Calu3 (cell line): ENCODE data around the gene ADD3. TPM values are rescaled to one million over a fixed set of nuclear protein-coding genes. Genes with fewer than 3 reads are reported as not detected.

ENCODE experiments used
- BruUV-seq: library from RNA; stranded (reverse); fragments of 400-500 nt; replicated peaks from 2 replicates; lab custom pipeline; 2021; lab: Mats Ljungman, UMichigan
- CTCF ChIA-PET: fragments of 300-600 bp; sonication (Branson Sonifier 250); formaldehyde crosslinking; loops from one replicate; lab custom pipeline; 2022; ENCODE audit warnings: antibody characterized with exemption; lab: Charles Lee
- DNase-seq: peaks from one replicate; pipeline ENCODE4 v3.0.0; 2022
- H3K27ac Mint-ChIP-seq: one replicate; pipeline ENCODE4 v1.8.0; 2022; ENCODE audit warnings: mixed read lengths; ENCODE audit not compliant: unreplicated experiment
- H3K27me3 Mint-ChIP-seq: one replicate; pipeline ENCODE4 v1.8.0; 2022; ENCODE audit warnings: mixed read lengths; ENCODE audit not compliant: unreplicated experiment
- H3K36me3 Mint-ChIP-seq: one replicate; pipeline ENCODE4 v1.8.0; 2022; ENCODE audit warnings: mild to moderate bottlenecking, moderate library complexity, mixed read lengths; ENCODE audit not compliant: insufficient read depth, unreplicated experiment
- H3K4me1 Mint-ChIP-seq: one replicate; pipeline ENCODE4 v1.8.0; 2022; ENCODE audit warnings: mild to moderate bottlenecking, low read depth, mixed read lengths; ENCODE audit not compliant: unreplicated experiment
- H3K4me3 Mint-ChIP-seq: one replicate; pipeline ENCODE4 v1.8.0; 2022; ENCODE audit warnings: mild to moderate bottlenecking, low read depth, moderate library complexity, mixed read lengths; ENCODE audit not compliant: unreplicated experiment
- H3K9me3 Mint-ChIP-seq: one replicate; pipeline ENCODE4 v1.8.0; 2022; ENCODE audit warnings: low read depth, mixed read lengths; ENCODE audit not compliant: unreplicated experiment
- intact Hi-C: fragments of 100-400 bp; cut with micrococcal nuclease; formaldehyde crosslinking; loops from one replicate; pipeline ENCODE4 v1.10.0; 2022; ENCODE audit not compliant: unreplicated experiment
- total RNA-seq: library from RNA; stranded (reverse); gene quantifications from 2 replicates; pipeline ENCODE4 v1.2.3, GENCODE V29; 2022
- TF ChIP-seq, protein P1 (sequence below): fragments of 200-600 bp; IDR thresholded peaks from one replicate; pipeline ENCODE4 v1.8.0; 2022; ENCODE audit warnings: antibody characterized with exemption; ENCODE audit not compliant: unreplicated experiment

The ADD3 gene
- total RNA-seq, 1 experiment from 2014 or later = 64.4 TPM

DNA sequence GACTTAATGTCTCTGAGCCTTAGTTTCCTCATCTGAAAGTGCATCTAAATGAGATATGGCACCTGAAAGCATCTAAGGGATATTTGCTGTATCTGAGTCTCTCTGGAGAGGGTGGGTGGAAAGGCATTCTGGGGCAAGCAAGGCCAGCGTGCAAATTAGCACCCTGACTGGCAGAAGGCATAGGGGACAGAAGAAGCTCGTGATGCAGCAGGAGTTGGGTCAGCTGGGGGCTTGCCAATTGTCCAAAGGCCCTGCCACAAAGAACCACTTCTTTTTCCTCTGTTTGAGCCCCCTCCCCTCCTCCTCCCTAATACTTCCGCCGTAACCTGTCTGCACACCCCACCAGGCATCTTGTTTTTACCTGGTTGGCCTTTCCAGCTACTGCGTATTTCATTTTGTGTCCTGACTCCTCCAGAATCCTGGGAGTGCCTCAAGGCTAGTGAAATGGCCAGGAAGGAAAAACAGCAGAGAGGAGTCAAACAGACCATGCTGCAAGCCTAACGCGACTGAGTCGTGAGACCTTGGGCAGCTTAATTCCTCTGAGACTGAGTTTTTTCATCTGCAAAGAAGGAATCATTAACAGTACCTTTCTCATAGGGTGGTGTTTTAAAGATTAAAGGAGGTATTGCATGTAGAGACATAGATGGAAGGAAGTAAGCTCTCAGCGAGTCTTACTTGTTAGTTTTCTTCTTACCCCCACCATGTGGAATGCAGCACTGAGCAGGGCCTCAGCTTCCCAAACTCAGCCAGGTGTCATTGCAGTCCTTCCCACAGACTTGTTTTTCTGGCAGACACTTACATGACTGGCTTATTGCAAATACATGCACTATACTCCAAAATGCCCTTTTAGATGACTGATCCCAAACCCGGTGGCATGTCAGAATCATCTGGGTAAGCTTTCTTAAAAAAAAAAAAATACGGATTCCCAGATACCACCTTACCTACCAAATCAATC is 150.5 kb downstream of the ADD3 start:
- TF ChIP-seq, protein P1, sequence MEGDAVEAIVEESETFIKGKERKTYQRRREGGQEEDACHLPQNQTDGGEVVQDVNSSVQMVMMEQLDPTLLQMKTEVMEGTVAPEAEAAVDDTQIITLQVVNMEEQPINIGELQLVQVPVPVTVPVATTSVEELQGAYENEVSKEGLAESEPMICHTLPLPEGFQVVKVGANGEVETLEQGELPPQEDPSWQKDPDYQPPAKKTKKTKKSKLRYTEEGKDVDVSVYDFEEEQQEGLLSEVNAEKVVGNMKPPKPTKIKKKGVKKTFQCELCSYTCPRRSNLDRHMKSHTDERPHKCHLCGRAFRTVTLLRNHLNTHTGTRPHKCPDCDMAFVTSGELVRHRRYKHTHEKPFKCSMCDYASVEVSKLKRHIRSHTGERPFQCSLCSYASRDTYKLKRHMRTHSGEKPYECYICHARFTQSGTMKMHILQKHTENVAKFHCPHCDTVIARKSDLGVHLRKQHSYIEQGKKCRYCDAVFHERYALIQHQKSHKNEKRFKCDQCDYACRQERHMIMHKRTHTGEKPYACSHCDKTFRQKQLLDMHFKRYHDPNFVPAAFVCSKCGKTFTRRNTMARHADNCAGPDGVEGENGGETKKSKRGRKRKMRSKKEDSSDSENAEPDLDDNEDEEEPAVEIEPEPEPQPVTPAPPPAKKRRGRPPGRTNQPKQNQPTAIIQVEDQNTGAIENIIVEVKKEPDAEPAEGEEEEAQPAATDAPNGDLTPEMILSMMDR = no peak
- no peak overlapping the region for H3K27ac Mint-ChIP-seq
- no peak for DNase-seq
- no peaks in the 10 kb centered on the region for H3K4me1 Mint-ChIP-seq
- H3K36me3 Mint-ChIP-seq = no peaks in the 10 kb centered on the region
- H3K4me3 Mint-ChIP-seq = no peak overlapping the region
- CTCF ChIA-PET = interaction anchor here (0.6 kb wide), 1 partner anchor 381 kb away, joined by 4 read pairs; no protein-coding TSS in a partner anchor
- BruUV-seq = no TSS peak
- intact Hi-C loops = no loop called here
- H3K9me3 Mint-ChIP-seq = no peaks in the 10 kb centered on the region
- H3K27me3 Mint-ChIP-seq = peaks cover 27% of the 10 kb centered on the region

DNA sequence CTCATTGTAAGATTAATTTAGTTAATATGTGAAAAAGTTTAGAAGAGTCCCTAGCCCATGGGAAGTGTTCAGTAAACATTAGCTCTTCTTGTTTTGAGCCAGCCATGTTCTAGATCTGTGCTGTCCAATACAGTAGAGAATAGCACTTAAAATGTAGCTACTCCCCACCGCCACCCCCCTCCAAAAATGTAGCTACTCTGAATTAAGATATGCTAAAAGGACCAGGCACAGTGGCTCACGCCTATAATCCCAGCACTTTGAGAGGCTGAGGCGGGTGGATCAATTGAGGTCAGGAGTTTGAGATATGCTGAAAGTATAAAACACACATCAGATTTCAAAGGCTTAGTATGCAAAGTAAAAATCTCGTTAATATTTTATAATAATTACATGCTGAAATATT is 152.3 kb downstream of the ADD3 start:
- TF ChIP-seq, protein P1 = no peak
- BruUV-seq = no TSS peak
- H3K4me3 Mint-ChIP-seq = no peak overlapping the region
- no peaks in the 10 kb centered on the region for H3K4me1 Mint-ChIP-seq
- H3K9me3 Mint-ChIP-seq = no peaks in the 10 kb centered on the region
- CTCF ChIA-PET = no interaction called here
- intact Hi-C loops = no loop called here
- DNase-seq = no peak
- peaks cover 22% of the 10 kb centered on the region for H3K27me3 Mint-ChIP-seq
- H3K27ac Mint-ChIP-seq = no peak overlapping the region
- no peaks in the 10 kb centered on the region for H3K36me3 Mint-ChIP-seq

DNA sequence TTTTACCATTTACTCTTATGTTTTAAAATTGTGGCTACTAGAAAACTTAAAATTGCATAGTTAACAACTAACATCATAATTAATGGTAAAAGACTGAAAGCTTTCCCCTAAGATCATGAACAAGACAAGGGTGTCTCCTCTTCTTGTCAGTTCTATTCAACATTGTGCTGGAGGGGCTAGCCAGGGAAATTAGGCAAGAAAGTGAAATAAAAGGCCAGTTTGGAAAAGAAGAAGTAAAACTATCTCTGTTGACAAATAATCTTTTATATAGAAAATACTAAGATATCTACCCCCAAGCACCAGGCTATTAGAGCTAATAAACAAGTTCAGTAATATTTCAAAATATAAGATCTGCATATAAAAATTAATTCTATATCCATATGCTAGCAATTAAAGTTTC is 152.7 kb downstream of the ADD3 start:
- TF ChIP-seq, protein P1 = no peak
- no TSS peak for BruUV-seq
- Mint-ChIP-seq H3K36me3 (no peaks in the 10 kb centered on the region), H3K4me3 (no peak overlapping the region), H3K27me3 (peaks cover 22% of the 10 kb centered on the region), H3K27ac (no peak overlapping the region), H3K9me3 (no peaks in the 10 kb centered on the region), H3K4me1 (no peaks in the 10 kb centered on the region)
- DNase-seq = no peak
- CTCF ChIA-PET = no interaction called here
- intact Hi-C loops = no loop called here

DNA sequence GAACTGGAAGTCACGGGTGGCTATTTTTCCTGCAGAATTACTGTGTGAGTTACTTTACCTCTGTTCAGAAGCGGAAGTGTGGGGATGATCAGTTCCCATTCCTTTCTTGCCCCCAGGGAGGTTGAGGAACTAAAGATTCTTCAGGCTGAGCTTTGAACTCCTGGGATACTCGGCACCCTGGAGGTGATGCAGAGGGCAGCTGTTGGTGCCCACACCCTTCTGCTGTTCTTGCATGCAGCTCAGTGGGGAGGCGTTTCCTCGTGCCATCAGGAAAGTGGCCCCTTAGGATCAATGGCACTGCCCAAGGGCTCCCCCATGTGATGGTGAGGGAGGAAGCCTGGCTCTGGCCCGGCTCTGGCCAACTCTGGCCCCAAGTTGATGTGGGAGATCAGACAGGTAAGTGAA is 155.0 kb downstream of the ADD3 start:
- Mint-ChIP-seq H3K27ac (no peak overlapping the region), H3K4me1 (no peaks in the 10 kb centered on the region), H3K9me3 (no peaks in the 10 kb centered on the region), H3K27me3 (peaks cover 11% of the 10 kb centered on the region), H3K36me3 (no peaks in the 10 kb centered on the region), H3K4me3 (no peak overlapping the region)
- BruUV-seq = no TSS peak
- DNase-seq = peak; percentile 14
- CTCF ChIA-PET = no interaction called here
- intact Hi-C loops = no loop called here
- TF ChIP-seq, protein P1 = no peak
